ENCODE measurements around the gene BICRAL. TPM values are rescaled to one million over a fixed set of nuclear protein-coding genes. Genes with fewer than 3 reads are reported as not detected.
A peak's percentile ranks its signal among the peaks of the same experiment; 100 is the strongest.

The BICRAL gene
- total and polyA plus RNA-seq, 2 of the 4 experiments (the other 2 are of a cell fraction), result 4.0 to 6.1 TPM

DNA sequence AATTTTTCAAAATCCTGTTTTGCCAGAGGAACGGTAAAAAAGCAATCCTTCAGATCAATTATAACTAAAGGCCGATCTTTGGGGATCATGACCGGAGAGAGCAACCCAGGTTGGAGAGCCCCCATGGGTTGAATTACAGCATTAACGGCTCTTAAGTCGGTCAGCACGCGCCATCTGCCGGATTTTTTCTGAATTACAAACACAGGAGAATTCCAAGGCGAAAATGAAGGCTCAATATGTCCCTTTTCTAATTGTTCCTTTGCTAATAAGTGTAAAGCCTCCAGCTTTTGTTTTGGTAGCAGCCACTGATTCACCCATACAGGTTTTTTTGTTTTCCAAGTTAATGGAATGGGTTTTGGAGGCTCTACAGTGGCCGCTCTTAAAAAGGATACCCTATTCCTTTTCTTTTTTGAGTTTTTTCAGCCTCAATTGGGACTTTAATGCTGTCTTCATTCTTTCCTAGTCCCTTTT, 117.1 kb downstream of the BICRAL start:
- intact Hi-C loops (cut with micrococcal nuclease), result loop anchor here (1.0 to 10.0 kb wide), 2 partner anchors 238 to 824 kb away; no protein-coding TSS in a partner anchor
- no peaks in the 10 kb centered on the region for H3K79me1 ChIP-seq (ENCODE audit: low read depth in 1 of 2, low read length in 2 of 2)
- dilution Hi-C loops (cut with HindIII; ENCODE audit: low sequenced_read_pairs, unreplicated experiment), result no loop called here
- ATAC-seq (ENCODE audit: low read depth), result no peak
- no peak overlapping the region for H4K91ac ChIP-seq (ENCODE audit: insufficient read depth, low read depth, low read length)
- H2BK15ac ChIP-seq (ENCODE audit: low read depth, low read length), result no peak overlapping the region
- no peak overlapping the region for H3K23ac ChIP-seq (ENCODE audit: low read depth, low read length)
- no peak overlapping the region for H2AK9ac ChIP-seq (replicated peaks; ENCODE audit: low read depth, low read length, poor library complexity)
- no peaks in the 10 kb centered on the region for H3K9me3 ChIP-seq (ENCODE audit: control insufficient read depth, insufficient read depth, low read length)
- no peak overlapping the region for H3K56ac ChIP-seq (ENCODE audit: extremely low read depth, insufficient read depth, low read length)
- ChIA-PET CTCF (interaction anchor here (0.6 kb wide), 1 partner anchor 268 kb away, joined by 4 read pairs; no protein-coding TSS in a partner anchor), POLR2A (ENCODE audit: unreplicated experiment) (no interaction called here)
- no peak overlapping the region for H2BK120ac ChIP-seq (ENCODE audit: low read depth, low read length)
- in situ Hi-C loops (cut with MboI; ENCODE audit: low sequenced_read_pairs), result loop anchor here (25.0 kb wide), 1 partner anchor 812 kb away; no protein-coding TSS in a partner anchor
- H4K5ac ChIP-seq (ENCODE audit: low read depth, low read length), result no peak overlapping the region
- H3K36me3 ChIP-seq (ENCODE audit: control insufficient read depth, insufficient read depth, low read length), result no peaks in the 10 kb centered on the region
- no peak overlapping the region for H3K14ac ChIP-seq (replicated peaks; ENCODE audit: low read depth, low read length)
- H3K27me3 ChIP-seq (ENCODE audit: control insufficient read depth, insufficient read depth, low read length), result no peaks in the 10 kb centered on the region
- no peak overlapping the region for H3K4me3 ChIP-seq (ENCODE audit: insufficient read depth, low read depth, low read length)
- peak; percentile 68 for TF ChIP-seq CTCF (conservative IDR thresholded peaks at IDR 0.05; ENCODE audit: low read depth, low read length)
- peak; percentile 64 for TF ChIP-seq SMC3 (IDR thresholded peaks at IDR 0.05; ENCODE audit: low read depth, low read length)
- peak; percentile 72 for TF ChIP-seq RAD21 (IDR thresholded peaks at IDR 0.05; ENCODE audit: low read length)
- no peak for TF ChIP-seq POLR2A (IDR thresholded peaks at IDR 0.05; ENCODE audit: low read depth, low read length)
- H3K4me2 ChIP-seq (ENCODE audit: low read depth, low read length), result no peak overlapping the region
- no peak overlapping the region for H2AK5ac ChIP-seq (ENCODE audit: low read depth, low read length)
- peak; percentile 63 for DNase-seq
- no peak overlapping the region for H2AFZ ChIP-seq (replicated peaks; ENCODE audit: low read length, poor library complexity)
- peaks cover 3% of the 10 kb centered on the region; the same call in 1 of the 2 replicates for H3K4me1 ChIP-seq (ENCODE audit: control insufficient read depth, insufficient read depth, low read length)
- H3K9ac ChIP-seq (ENCODE audit: low read depth, low read length), result no peak overlapping the region
- H2BK5ac ChIP-seq (ENCODE audit: low read depth, low read length, poor library complexity, severe bottlenecking), result no peak overlapping the region
- no peaks in the 10 kb centered on the region for H4K20me1 ChIP-seq (ENCODE audit: insufficient read depth, low read length)
- no CpG with 5 or more reads among the region's 10 CpGs for WGBS, 2 experiments (ENCODE audit: extremely low coverage in 2 of 2, insufficient read length in 1 of 2)
- no peak overlapping the region for H4K8ac ChIP-seq (ENCODE audit: low read depth in 2 of 2, low read length in 2 of 2)
- BruUV-seq (replicated peaks), result no TSS peak
- H3K18ac ChIP-seq (ENCODE audit: low read depth, low read length), result no peak overlapping the region
- H2BK20ac ChIP-seq (ENCODE audit: low read depth, low read length), result no peak overlapping the region
- no peaks in the 10 kb centered on the region for H3K9me1 ChIP-seq (ENCODE audit: insufficient read depth, low read length)
- H3K27ac ChIP-seq (ENCODE audit: insufficient read depth, low read length), result no peak overlapping the region
- no peak overlapping the region for H3K4ac ChIP-seq (ENCODE audit: low read depth, low read length)
